Measurements from ENCODE around the gene DLGAP4.

Gene DLGAP4

DNA sequence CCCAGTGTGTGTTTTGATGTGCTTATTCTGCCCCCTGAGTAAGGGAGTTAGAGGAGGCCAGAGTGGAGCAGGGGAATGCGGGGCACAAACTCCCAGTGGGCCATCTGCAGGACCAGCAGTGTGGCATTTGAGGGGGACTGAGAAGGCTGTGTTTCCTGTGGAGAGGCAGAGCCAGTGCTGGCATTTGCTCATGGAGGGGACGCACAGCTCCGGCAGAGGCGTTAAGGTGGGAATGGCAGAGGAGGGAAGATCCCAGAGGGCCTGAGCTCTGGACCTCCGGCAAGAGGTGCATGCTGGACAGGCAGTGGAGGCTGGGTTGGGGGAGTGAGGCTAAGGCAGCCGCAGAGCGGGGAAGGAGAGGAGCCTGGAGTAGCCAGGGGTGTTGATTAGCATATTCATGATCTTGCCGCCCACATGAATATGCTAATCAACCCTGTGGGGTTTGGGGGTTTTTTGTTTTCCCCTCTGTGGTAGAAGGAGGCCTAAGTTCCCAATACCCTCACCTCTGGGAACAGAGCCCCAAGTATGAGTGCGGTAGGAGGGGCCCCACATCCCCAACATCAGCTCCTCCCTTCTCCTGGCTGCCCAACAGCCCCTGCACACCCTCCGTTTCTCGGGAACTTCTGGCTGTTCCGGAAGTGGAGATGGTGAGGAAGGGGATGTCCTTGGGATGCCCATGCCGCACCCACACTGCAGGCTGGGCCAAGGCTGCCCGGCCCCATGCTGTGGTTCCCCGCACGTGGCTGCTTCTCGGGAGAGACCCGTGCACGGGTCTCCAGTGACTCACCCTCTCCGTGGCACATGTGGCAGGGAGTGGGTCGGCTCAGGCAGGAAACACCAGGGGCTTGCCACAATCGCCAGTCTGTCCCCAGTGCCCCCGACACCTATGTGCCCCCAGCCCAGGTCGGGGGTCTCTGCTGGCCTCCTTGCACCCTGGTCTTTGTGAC lies 33.8 kb downstream of the DLGAP4 start:
- no peak for ATAC-seq
- no peak for TF ChIP-seq RARB (CRISPR knock-in tag; IDR thresholded peaks at IDR 0.05)
- TF ChIP-seq ZNF70 (CRISPR knock-in tag; IDR thresholded peaks at IDR 0.05) = no peak
- no peak for TF ChIP-seq GLIS3 (CRISPR knock-in tag; IDR thresholded peaks at IDR 0.05)
- TF ChIP-seq CSRNP3 (CRISPR knock-in tag; IDR thresholded peaks at IDR 0.05) = no peak
- no peak for TF ChIP-seq ARNTL (CRISPR knock-in tag; IDR thresholded peaks at IDR 0.05; ENCODE audit: borderline replicate concordance, low read depth)
- TF ChIP-seq PATZ1 (CRISPR knock-in tag; IDR thresholded peaks at IDR 0.05; ENCODE audit: borderline replicate concordance) = no peak
- TF ChIP-seq, protein P1, sequence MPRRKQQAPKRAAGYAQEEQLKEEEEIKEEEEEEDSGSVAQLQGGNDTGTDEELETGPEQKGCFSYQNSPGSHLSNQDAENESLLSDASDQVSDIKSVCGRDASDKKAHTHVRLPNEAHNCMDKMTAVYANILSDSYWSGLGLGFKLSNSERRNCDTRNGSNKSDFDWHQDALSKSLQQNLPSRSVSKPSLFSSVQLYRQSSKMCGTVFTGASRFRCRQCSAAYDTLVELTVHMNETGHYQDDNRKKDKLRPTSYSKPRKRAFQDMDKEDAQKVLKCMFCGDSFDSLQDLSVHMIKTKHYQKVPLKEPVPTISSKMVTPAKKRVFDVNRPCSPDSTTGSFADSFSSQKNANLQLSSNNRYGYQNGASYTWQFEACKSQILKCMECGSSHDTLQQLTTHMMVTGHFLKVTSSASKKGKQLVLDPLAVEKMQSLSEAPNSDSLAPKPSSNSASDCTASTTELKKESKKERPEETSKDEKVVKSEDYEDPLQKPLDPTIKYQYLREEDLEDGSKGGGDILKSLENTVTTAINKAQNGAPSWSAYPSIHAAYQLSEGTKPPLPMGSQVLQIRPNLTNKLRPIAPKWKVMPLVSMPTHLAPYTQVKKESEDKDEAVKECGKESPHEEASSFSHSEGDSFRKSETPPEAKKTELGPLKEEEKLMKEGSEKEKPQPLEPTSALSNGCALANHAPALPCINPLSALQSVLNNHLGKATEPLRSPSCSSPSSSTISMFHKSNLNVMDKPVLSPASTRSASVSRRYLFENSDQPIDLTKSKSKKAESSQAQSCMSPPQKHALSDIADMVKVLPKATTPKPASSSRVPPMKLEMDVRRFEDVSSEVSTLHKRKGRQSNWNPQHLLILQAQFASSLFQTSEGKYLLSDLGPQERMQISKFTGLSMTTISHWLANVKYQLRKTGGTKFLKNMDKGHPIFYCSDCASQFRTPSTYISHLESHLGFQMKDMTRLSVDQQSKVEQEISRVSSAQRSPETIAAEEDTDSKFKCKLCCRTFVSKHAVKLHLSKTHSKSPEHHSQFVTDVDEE (CRISPR knock-in tag; IDR thresholded peaks at IDR 0.05) = no peak
- no peak for TF ChIP-seq ISL1 (CRISPR knock-in tag; IDR thresholded peaks at IDR 0.05)
- no peak for TF ChIP-seq ZNF565 (CRISPR knock-in tag; conservative IDR thresholded peaks at IDR 0.05; ENCODE audit: low read depth)
- TF ChIP-seq ZNF8 (CRISPR knock-in tag; IDR thresholded peaks at IDR 0.05) = no peak
- no peak for TF ChIP-seq BACH2 (CRISPR knock-in tag; IDR thresholded peaks at IDR 0.05; ENCODE audit: borderline replicate concordance)

DNA sequence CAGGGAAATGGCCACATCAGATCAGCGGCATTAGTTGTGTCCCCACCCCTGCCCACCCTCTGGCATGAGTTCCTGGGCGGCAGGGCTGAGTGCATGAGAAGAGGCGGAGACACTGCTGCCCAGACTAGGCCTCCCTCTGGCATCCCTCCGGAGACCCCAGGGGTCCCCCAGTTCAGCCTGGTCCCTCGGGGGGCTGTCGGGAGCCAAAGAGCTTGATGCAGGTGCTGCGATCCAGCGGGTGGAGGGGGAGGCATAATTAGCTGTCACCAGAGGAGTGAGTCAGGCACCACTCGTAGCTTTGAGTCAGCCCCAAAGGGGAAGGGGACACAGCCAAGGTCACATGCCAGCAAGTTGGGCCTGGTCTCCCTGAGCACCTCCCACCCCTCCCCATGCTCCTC lies 34.5 kb downstream of the DLGAP4 start:
- TF ChIP-seq PATZ1 (CRISPR knock-in tag; IDR thresholded peaks at IDR 0.05; ENCODE audit: borderline replicate concordance) (no peak), CREB5 (CRISPR knock-in tag; IDR thresholded peaks at IDR 0.05; ENCODE audit: low read depth) (no peak), TOX (CRISPR knock-in tag; IDR thresholded peaks at IDR 0.05; ENCODE audit: borderline replicate concordance) (no peak)
- no peak for ATAC-seq

DNA sequence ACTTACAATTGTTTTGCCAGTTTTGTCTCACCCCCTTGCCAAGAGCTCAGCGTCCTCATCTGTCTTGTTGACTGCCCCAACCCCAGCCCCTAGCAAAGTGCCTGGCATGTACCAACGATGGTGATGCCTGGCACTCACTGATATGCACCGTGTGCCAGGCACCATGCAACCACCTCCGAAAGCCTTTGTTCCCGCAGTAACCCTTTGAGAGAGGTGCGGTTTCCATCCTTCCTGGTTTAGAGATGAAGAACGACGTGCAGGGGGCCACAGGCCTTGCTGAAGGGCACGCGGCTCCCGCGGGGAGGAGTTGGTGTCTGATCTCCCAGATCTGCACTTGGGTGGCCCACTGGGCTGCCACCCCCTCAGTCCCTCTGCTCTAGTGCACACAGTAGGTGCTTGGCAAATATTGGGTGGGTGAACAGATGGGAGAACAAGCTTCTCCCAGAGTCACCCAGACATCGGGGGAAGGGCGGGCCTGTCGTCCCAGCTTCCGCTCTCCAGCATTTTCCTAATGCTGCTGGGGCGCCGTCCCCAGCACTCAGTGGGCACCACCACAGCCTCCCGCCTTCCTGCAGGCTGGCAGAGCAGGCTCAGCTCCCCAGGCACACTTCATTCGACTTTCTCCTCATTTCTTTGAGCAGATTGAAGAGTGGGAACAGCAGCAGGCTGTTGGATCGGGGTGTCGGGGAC lies 35.3 kb downstream of the DLGAP4 start:
- no peak for ATAC-seq
- TF ChIP-seq TOX (CRISPR knock-in tag; IDR thresholded peaks at IDR 0.05; ENCODE audit: borderline replicate concordance) (no peak), CREB5 (CRISPR knock-in tag; IDR thresholded peaks at IDR 0.05; ENCODE audit: low read depth) (no peak), ARNTL (CRISPR knock-in tag; IDR thresholded peaks at IDR 0.05; ENCODE audit: borderline replicate concordance, low read depth) (no peak), SNAI2 (CRISPR knock-in tag; IDR thresholded peaks at IDR 0.05) (no peak), PATZ1 (CRISPR knock-in tag; IDR thresholded peaks at IDR 0.05; ENCODE audit: borderline replicate concordance) (no peak), ESRRG (CRISPR knock-in tag; IDR thresholded peaks at IDR 0.05) (no peak), ISL1 (CRISPR knock-in tag; IDR thresholded peaks at IDR 0.05) (no peak), CSDC2 (CRISPR knock-in tag; IDR thresholded peaks at IDR 0.05) (no peak), BACH2 (CRISPR knock-in tag; IDR thresholded peaks at IDR 0.05; ENCODE audit: borderline replicate concordance) (no peak), ZFP30 (CRISPR knock-in tag; IDR thresholded peaks at IDR 0.05) (no peak), ZNF70 (CRISPR knock-in tag; IDR thresholded peaks at IDR 0.05) (no peak), PPARA (CRISPR knock-in tag; IDR thresholded peaks at IDR 0.05; ENCODE audit: borderline replicate concordance) (no peak)
- TF ChIP-seq, protein P1 (CRISPR knock-in tag; IDR thresholded peaks at IDR 0.05) = no peak

All from SK-N-SH treated with all-trans-retinoic acid at 6 μM for 48 hours (cell line).